ENCODE data around the gene SLC9A7.

SLC9A7 gene

DNA sequence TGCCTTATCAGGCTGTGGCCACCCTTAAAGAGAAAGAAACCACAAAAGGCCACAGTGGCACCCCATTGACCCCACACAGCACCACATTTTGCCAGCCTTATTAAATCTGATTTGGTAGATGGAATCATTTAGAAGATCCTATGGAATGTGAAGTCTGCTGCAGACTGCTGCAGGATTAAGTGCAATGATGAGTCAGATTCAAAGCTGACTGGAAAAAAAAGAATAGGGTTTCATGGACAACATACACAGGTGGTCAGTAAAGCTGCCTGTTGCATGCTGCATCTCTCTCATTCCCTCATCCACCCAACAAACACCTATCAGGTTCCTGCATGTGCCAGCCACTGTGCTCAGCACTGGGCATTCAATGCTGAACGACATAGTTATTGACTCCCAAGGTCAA, 128.8 kb downstream of the SLC9A7 start:
- TF ChIP-seq, protein P1, sequence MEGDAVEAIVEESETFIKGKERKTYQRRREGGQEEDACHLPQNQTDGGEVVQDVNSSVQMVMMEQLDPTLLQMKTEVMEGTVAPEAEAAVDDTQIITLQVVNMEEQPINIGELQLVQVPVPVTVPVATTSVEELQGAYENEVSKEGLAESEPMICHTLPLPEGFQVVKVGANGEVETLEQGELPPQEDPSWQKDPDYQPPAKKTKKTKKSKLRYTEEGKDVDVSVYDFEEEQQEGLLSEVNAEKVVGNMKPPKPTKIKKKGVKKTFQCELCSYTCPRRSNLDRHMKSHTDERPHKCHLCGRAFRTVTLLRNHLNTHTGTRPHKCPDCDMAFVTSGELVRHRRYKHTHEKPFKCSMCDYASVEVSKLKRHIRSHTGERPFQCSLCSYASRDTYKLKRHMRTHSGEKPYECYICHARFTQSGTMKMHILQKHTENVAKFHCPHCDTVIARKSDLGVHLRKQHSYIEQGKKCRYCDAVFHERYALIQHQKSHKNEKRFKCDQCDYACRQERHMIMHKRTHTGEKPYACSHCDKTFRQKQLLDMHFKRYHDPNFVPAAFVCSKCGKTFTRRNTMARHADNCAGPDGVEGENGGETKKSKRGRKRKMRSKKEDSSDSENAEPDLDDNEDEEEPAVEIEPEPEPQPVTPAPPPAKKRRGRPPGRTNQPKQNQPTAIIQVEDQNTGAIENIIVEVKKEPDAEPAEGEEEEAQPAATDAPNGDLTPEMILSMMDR (conservative IDR thresholded peaks at IDR 0.05; ENCODE audit: low read depth, low read length): no peak
- H3K4me3 ChIP-seq (IDR thresholded peaks at IDR 0.05; ENCODE audit: insufficient read depth, low read depth, low read length): no peak overlapping the region
- no peak overlapping the region for H3K27ac ChIP-seq
- H3K4me2 ChIP-seq: no peak overlapping the region
- H3K9ac ChIP-seq: no peak overlapping the region
- no peak overlapping the region for H2AFZ ChIP-seq (ENCODE audit: low read depth)
- H3K27me3 ChIP-seq (ENCODE audit: insufficient read depth, low read depth): no peaks in the 10 kb centered on the region
- H4K20me1 ChIP-seq (ENCODE audit: insufficient read depth): no peaks in the 10 kb centered on the region
- H3K79me2 ChIP-seq (ENCODE audit: insufficient read depth, low read depth): no peaks in the 10 kb centered on the region
- no peaks in the 10 kb centered on the region for H3K36me3 ChIP-seq (ENCODE audit: insufficient read depth)
- peaks cover 32% of the 10 kb centered on the region for H3K4me1 ChIP-seq (ENCODE audit: low read depth, poor library complexity, severe bottlenecking)

DNA sequence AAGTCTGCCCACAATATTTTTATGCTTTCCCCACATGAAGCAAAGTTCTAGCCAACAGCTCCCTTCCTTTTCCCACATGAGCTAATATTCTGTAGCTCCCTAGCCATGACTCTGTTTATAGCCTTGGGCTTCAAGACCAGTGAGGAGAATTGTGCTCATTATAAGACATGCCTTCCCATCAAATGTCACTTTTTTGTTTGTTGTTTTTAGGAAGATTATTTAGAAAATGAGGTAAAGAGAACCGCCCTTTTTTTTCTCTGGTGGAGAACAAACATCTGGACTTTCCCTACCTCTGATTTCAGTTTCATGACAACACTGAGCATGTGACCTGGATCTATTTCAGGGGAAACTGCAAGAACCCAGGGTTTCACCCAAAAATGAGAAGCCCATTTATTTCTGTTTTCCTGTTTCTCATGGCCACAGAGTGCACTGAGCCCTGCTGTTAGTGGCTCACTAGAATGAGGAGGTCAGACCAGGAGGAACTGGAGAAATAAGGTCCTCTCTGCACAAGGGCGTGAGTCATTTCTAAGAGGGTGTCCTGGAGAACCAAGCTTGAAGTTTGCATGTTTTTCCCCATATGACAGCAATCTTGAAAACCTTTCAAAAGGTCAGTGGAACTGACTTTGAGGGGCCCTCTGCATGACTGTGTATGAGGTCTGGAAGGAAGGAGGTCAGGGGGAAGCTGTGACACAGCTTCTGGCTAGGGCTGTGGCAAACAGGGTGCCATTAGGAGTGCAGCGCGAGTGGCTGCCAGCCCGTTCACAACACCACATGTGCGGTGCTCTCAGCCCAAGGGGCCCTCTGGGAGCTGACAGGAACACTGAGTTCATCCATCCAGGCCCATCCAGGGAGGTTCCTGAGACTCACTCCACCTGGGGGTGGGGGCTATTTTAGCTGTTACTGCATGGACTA, 130.2 kb downstream of the SLC9A7 start:
- Histone ChIP-seq H3K36me3 (ENCODE audit: insufficient read depth) (no peaks in the 10 kb centered on the region), H3K9ac (peak overlapping the region; percentile 22; the same call in 1 of the 2 replicates), H3K4me3 (IDR thresholded peaks at IDR 0.05; ENCODE audit: insufficient read depth, low read depth, low read length) (no peak overlapping the region), H3K27ac (peak overlapping the region; percentile 64), H3K79me2 (ENCODE audit: insufficient read depth, low read depth) (no peaks in the 10 kb centered on the region), H4K20me1 (ENCODE audit: insufficient read depth) (no peaks in the 10 kb centered on the region), H2AFZ (ENCODE audit: low read depth) (peak overlapping the region; percentile 22; the same call in 1 of the 2 replicates), H3K4me2 (peak overlapping the region; percentile 64), H3K4me1 (ENCODE audit: low read depth, poor library complexity, severe bottlenecking) (peaks cover 32% of the 10 kb centered on the region), H3K27me3 (ENCODE audit: insufficient read depth, low read depth) (no peaks in the 10 kb centered on the region)
- TF ChIP-seq, protein P1 (conservative IDR thresholded peaks at IDR 0.05; ENCODE audit: low read depth, low read length): no peak

DNA sequence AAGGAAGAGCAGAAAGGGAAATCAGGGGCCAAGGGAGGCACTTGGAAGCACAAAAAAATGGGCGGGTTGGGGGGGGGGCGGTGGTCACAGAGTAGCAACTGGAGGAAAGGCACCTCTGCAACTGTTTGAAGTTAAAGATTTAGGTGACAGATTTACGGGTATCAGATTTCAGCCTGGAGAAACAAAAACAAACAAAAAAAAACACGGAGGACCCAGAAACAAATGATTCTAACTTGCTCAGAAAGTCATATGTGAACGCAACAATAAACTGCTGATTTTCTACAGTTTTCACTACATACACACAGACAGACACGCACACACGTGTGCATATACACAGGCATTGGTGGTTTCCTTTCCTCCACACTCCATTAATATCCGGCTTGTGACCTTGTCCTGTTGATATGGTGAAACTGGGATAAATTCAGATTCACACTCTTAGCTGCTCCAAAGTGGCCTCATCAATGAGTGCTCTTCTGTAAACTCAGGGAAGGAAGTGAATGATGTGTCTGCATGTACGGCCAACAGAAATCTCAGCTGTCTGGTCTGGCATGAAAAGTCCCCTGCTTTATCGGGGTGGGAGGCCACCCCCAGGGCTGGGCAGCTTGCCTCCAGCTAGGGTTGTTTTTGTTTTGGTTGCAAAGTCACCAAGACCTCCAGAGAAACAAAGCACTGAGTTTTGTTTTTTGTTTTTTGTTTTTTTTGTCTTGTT, 131.1 kb downstream of the SLC9A7 start:
- Histone ChIP-seq H3K4me1 (ENCODE audit: low read depth, poor library complexity, severe bottlenecking) (peaks cover 32% of the 10 kb centered on the region), H2AFZ (ENCODE audit: low read depth) (no peak overlapping the region), H3K4me2 (peak overlapping the region; percentile 64), H3K27me3 (ENCODE audit: insufficient read depth, low read depth) (no peaks in the 10 kb centered on the region), H3K36me3 (ENCODE audit: insufficient read depth) (no peaks in the 10 kb centered on the region), H3K79me2 (ENCODE audit: insufficient read depth, low read depth) (no peaks in the 10 kb centered on the region), H3K9ac (no peak overlapping the region), H4K20me1 (ENCODE audit: insufficient read depth) (no peaks in the 10 kb centered on the region), H3K4me3 (IDR thresholded peaks at IDR 0.05; ENCODE audit: insufficient read depth, low read depth, low read length) (no peak overlapping the region), H3K27ac (peak overlapping the region; percentile 64; the same call in 1 of the 2 replicates)
- TF ChIP-seq, protein P1 (conservative IDR thresholded peaks at IDR 0.05; ENCODE audit: low read depth, low read length): no peak

DNA sequence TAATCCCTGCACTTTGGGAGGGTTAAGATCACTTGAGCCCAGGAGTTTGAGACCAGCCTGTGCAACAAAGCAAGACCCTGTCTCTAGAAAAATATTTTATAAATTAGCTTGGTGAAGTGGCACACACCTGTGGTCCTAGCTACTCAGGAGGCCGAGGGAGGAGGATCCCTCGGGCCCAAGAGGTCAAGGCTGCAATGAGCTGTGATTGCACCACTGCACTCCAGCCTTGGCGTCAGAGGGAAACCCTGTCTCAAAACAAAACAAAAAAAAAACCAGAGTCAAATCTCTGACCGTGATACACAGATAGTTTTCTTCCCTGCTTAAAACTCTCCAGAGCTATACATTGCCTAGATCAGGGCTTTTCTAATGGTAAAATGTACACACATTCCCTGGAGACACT, 131.9 kb downstream of the SLC9A7 start:
- Histone ChIP-seq H3K36me3 (ENCODE audit: insufficient read depth) (no peaks in the 10 kb centered on the region), H3K4me1 (ENCODE audit: low read depth, poor library complexity, severe bottlenecking) (peaks cover 32% of the 10 kb centered on the region), H3K4me2 (no peak overlapping the region), H3K27ac (no peak overlapping the region), H3K79me2 (ENCODE audit: insufficient read depth, low read depth) (no peaks in the 10 kb centered on the region), H2AFZ (ENCODE audit: low read depth) (no peak overlapping the region), H3K27me3 (ENCODE audit: insufficient read depth, low read depth) (no peaks in the 10 kb centered on the region), H3K9ac (no peak overlapping the region), H4K20me1 (ENCODE audit: insufficient read depth) (no peaks in the 10 kb centered on the region), H3K4me3 (IDR thresholded peaks at IDR 0.05; ENCODE audit: insufficient read depth, low read depth, low read length) (no peak overlapping the region)
- TF ChIP-seq, protein P1 (conservative IDR thresholded peaks at IDR 0.05; ENCODE audit: low read depth, low read length): no peak

All from KMS-11 (cell line).